ENCODE measurements around the gene UVRAG. TPM values are rescaled to one million over a fixed set of nuclear protein-coding genes. Genes with fewer than 3 reads are reported as not detected.
A peak's percentile ranks its signal among the peaks of the same experiment; 100 is the strongest.

Gene UVRAG
- total and polyA plus RNA-seq, 7 donors = 6.2 to 16.8 (median 13.6) TPM

- intact Hi-C loops (cut with DNase I) = loop anchor here in 1 of 2 donors (10.0 kb wide), 1 partner anchor 354 kb away; no protein-coding TSS in a partner anchor
- WGBS, 3 donors = 86 to 94% (median 90%) methylated on average over 23 to 24 of the region's 24 CpGs
- Histone ChIP-seq H3K27ac (no peak overlapping the region), H3K9me3 (no peaks in the 10 kb centered on the region), H3K27me3 (ENCODE audit: insufficient read depth in 3 of 3, low read length in 2 of 3) (no peaks in the 10 kb centered on the region), H3K4me1 (peaks cover 8% of the 10 kb centered on the region), H3K36me3 (ENCODE audit: insufficient read depth in 1 of 2, low read depth in 1 of 2) (no peaks in the 10 kb centered on the region), H3K4me3 (no peak overlapping the region)
- DNase-seq (no peak), ATAC-seq (no peak)
- no peak for TF ChIP-seq CTCF (IDR thresholded peaks at IDR 0.05)
These were observed 343.6 kb downstream of the UVRAG start for GRCh38 chr11:76158394-76159302.

- ATAC-seq (no peak), DNase-seq (no peak)
- Histone ChIP-seq H3K9me3 (no peaks in the 10 kb centered on the region), H3K4me3 (no peak overlapping the region), H3K27ac (no peak overlapping the region), H3K4me1 (peaks cover 8% of the 10 kb centered on the region), H3K27me3 (ENCODE audit: insufficient read depth in 3 of 3, low read length in 2 of 3) (no peaks in the 10 kb centered on the region), H3K36me3 (ENCODE audit: insufficient read depth in 1 of 2, low read depth in 1 of 2) (no peaks in the 10 kb centered on the region)
- intact Hi-C loops (cut with DNase I) = loop anchor here in 1 of 2 donors (10.0 kb wide), 1 partner anchor 355 kb away; no protein-coding TSS in a partner anchor
- 85 to 94% (median 87%) methylated on average over 14 of the region's 14 CpGs for WGBS, 3 donors
- no peak for TF ChIP-seq CTCF (IDR thresholded peaks at IDR 0.05)
These were observed 344.4 kb downstream of the UVRAG start for GRCh38 chr11:76159303-76159937.

- H3K27ac ChIP-seq = no peak overlapping the region
- no peaks in the 10 kb centered on the region for H3K36me3 ChIP-seq (ENCODE audit: insufficient read depth in 1 of 2, low read depth in 1 of 2)
- intact Hi-C loops (cut with DNase I) = loop anchor here (10.0 kb wide), 2 partner anchors 85 to 355 kb away; no protein-coding TSS in a partner anchor
- H3K4me1 ChIP-seq = peaks cover 8% of the 10 kb centered on the region
- TF ChIP-seq CTCF (IDR thresholded peaks at IDR 0.05) = no peak
- WGBS, 3 donors = 78 to 85% (median 84%) methylated on average over 14 of the region's 14 CpGs
- H3K9me3 ChIP-seq = no peaks in the 10 kb centered on the region
- H3K27me3 ChIP-seq (ENCODE audit: insufficient read depth in 3 of 3, low read length in 2 of 3) = no peaks in the 10 kb centered on the region
- H3K4me3 ChIP-seq = no peak overlapping the region
- DNase-seq = no peak
- no peak for ATAC-seq
These were observed 345.1 kb downstream of the UVRAG start for GRCh38 chr11:76159983-76160661.

- Histone ChIP-seq H3K27me3 (ENCODE audit: insufficient read depth in 3 of 3, low read length in 2 of 3) (no peaks in the 10 kb centered on the region), H3K27ac (no peak overlapping the region), H3K9me3 (no peaks in the 10 kb centered on the region), H3K36me3 (ENCODE audit: insufficient read depth in 1 of 2, low read depth in 1 of 2) (no peaks in the 10 kb centered on the region), H3K4me1 (peaks cover 8% of the 10 kb centered on the region), H3K4me3 (no peak overlapping the region)
- ATAC-seq (peak in 2 of 4 donors; percentile 6 to 26), DNase-seq (no peak)
- WGBS, 3 donors = 74 to 82% (median 77%) methylated on average over 7 to 8 of the region's 8 CpGs
- no peak for TF ChIP-seq CTCF (IDR thresholded peaks at IDR 0.05)
- intact Hi-C loops (cut with DNase I) = loop anchor here in 1 of 2 donors (10.0 kb wide), 1 partner anchor 84 kb away; no protein-coding TSS in a partner anchor
These were observed 345.8 kb downstream of the UVRAG start for GRCh38 chr11:76160856-76161255.
